Loucy (cell line): ENCODE measurements around the gene ZNF205.

Experiments used
- H2AFZ ChIP-seq: fragments of 200-600 bp; sonication (generic); 2 replicates; pipeline ENCODE4 v1.6.0; 2016; ENCODE audit warnings: antibody characterized with exemption, mild to moderate bottlenecking, low read length, moderate library complexity
- H3F3A ChIP-seq: fragments of 200-600 bp; 2 replicates; pipeline ENCODE4 v1.6.0; 2016; ENCODE audit warnings: antibody characterized with exemption, low read depth, mild to moderate bottlenecking
- H3K27me3 ChIP-seq: fragments of 200-600 bp; sonication (generic); 2 replicates; pipeline ENCODE4 v1.6.1; 2014; ENCODE audit warnings: low read length, mild to moderate bottlenecking; ENCODE audit not compliant: insufficient read depth, poor library complexity, severe bottlenecking
- H3K36me3 ChIP-seq: fragments of 200-600 bp; sonication (generic); 2 replicates; pipeline ENCODE4 v1.6.1; 2016; ENCODE audit warnings: low read length; ENCODE audit not compliant: insufficient read depth
- H3K4me1 ChIP-seq: fragments of 200-600 bp; sonication (generic); 2 replicates; pipeline ENCODE4 v1.5.1; 2014; ENCODE audit warnings: low read length, mild to moderate bottlenecking; ENCODE audit not compliant: insufficient read depth, poor library complexity, severe bottlenecking
- H3K4me2 ChIP-seq: fragments of 200-600 bp; sonication (generic); 2 replicates; pipeline ENCODE4 v1.6.0; 2014; ENCODE audit warnings: antibody characterized with exemption, low read length, low read depth, mild to moderate bottlenecking; ENCODE audit not compliant: poor library complexity, severe bottlenecking
- H3K4me3 ChIP-seq: fragments of 200-600 bp; sonication (generic); 2 replicates; pipeline ENCODE4 v1.5.1; 2014; ENCODE audit warnings: low read length, mild to moderate bottlenecking, mixed read lengths; ENCODE audit not compliant: poor library complexity, severe bottlenecking
- H3K79me2 ChIP-seq: fragments of 200-600 bp; sonication (generic); 2 replicates; pipeline ENCODE4 v1.6.1; 2014; ENCODE audit warnings: low read length; ENCODE audit not compliant: insufficient read depth
- H3K9ac ChIP-seq: fragments of 200-600 bp; sonication (generic); 2 replicates; pipeline ENCODE4 v1.6.0; 2014; ENCODE audit warnings: mild to moderate bottlenecking, low read depth, low read length, moderate library complexity; ENCODE audit not compliant: poor library complexity, severe bottlenecking
- H3K9me2 ChIP-seq: fragments of 200-600 bp; sonication (generic); replicated peaks from 2 replicates; pipeline ENCODE4 v1.6.1; 2016; ENCODE audit warnings: low read depth, low read length, mixed read lengths
- H3K9me3 ChIP-seq: fragments of 200-600 bp; sonication (generic); 2 replicates; pipeline ENCODE4 v1.6.1; 2014; ENCODE audit warnings: mild to moderate bottlenecking, antibody characterized with exemption, low read length, low read depth; ENCODE audit not compliant: insufficient read depth
- H4K20me1 ChIP-seq: fragments of 200-600 bp; sonication (generic); 2 replicates; pipeline ENCODE4 v1.6.0; 2014; ENCODE audit warnings: antibody characterized with exemption, low read length, mild to moderate bottlenecking; ENCODE audit not compliant: insufficient read depth, poor library complexity, severe bottlenecking
- EZH2phosphoT487 ChIP-seq: fragments of 200-600 bp; IDR thresholded peaks from 2 replicates; pipeline ENCODE4 v1.6.1; 2018; ENCODE audit warnings: antibody characterized with exemption, mild to moderate bottlenecking, moderate library complexity, borderline replicate concordance
- TF ChIP-seq, protein P1 (sequence below): fragments of 200-600 bp; sonication (generic); conservative IDR thresholded peaks from 2 replicates; pipeline ENCODE4 v1.5.1; 2014; ENCODE audit warnings: mild to moderate bottlenecking, antibody characterized with exemption, low read length

The ZNF205 gene

DNA sequence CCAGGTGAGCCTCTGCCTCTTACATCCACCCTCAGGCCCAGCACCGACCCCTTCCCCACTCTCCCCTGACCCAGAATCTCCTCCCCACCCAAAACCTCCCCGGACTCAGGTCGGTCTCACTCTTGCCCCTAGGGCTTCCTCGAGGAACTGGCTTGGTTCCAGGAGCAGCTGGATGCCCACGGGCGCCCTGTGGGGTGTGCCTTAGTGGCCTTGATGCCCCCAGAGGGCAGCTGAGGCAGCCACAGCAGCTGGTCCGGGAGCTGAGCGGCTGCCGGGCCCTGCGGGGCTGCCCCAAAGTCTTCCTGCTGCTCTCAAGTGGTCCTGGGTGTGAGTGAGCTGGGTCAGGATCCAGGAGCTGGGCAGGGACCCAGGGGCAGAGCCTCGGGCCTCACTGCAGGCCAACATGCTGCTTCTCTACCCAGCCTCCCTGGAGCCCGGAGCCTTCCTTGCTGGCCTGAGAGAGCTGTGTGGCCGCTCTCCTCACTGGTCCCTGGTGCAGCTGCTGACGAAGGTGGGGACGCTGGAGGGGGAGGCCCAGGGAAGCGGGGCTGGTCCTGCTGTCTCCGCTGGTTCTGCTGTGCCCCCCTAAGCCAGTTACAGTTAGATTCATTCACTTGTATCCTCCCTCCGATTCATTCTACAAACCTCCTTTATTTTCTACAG lies 32.1 kb downstream of the ZNF205 start:
- no peaks in the 10 kb centered on the region for H3K9me3 ChIP-seq
- H2AFZ ChIP-seq = no peak overlapping the region
- H3K9ac ChIP-seq = no peak overlapping the region
- TF ChIP-seq, protein P1, sequence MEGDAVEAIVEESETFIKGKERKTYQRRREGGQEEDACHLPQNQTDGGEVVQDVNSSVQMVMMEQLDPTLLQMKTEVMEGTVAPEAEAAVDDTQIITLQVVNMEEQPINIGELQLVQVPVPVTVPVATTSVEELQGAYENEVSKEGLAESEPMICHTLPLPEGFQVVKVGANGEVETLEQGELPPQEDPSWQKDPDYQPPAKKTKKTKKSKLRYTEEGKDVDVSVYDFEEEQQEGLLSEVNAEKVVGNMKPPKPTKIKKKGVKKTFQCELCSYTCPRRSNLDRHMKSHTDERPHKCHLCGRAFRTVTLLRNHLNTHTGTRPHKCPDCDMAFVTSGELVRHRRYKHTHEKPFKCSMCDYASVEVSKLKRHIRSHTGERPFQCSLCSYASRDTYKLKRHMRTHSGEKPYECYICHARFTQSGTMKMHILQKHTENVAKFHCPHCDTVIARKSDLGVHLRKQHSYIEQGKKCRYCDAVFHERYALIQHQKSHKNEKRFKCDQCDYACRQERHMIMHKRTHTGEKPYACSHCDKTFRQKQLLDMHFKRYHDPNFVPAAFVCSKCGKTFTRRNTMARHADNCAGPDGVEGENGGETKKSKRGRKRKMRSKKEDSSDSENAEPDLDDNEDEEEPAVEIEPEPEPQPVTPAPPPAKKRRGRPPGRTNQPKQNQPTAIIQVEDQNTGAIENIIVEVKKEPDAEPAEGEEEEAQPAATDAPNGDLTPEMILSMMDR = no peak
- no peak for TF ChIP-seq EZH2phosphoT487
- H3K4me3 ChIP-seq = no peak overlapping the region
- peaks cover 5% of the 10 kb centered on the region for H3K4me1 ChIP-seq
- no peak overlapping the region for H3K4me2 ChIP-seq
- no peaks in the 10 kb centered on the region for H3K27me3 ChIP-seq
- no peaks in the 10 kb centered on the region for H3F3A ChIP-seq
- no peaks in the 10 kb centered on the region for H3K79me2 ChIP-seq
- no peaks in the 10 kb centered on the region for H4K20me1 ChIP-seq
- no peaks in the 10 kb centered on the region for H3K36me3 ChIP-seq
- no peaks in the 10 kb centered on the region for H3K9me2 ChIP-seq

DNA sequence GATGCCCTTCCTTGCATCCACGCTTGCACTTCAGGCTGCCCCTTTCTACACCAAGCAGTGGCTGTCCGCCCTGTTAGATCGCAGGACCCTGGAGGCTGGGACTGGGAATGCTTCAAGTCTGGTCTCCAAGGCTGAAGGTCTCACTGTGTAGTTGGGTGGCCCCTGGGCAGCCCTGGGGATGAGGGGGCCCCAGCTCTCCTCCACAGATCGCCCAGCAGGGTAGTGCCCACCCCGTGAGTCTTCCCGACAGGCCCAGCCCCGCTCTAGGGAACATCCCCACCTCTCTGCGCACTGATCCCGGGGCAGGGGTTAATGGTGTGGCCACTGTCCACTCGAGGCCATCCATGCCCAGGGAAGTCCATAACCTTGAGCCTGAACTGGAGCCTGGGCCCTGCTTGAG lies 32.8 kb downstream of the ZNF205 start:
- Histone ChIP-seq H3K27me3 (no peaks in the 10 kb centered on the region), H3K36me3 (no peaks in the 10 kb centered on the region), H4K20me1 (no peaks in the 10 kb centered on the region), H3K4me3 (no peak overlapping the region), H3F3A (0 out of 2 replicates have a peak, but pooled peaks cover 3% of the 10 kb centered on the region), H3K4me2 (no peak overlapping the region), H2AFZ (no peak overlapping the region), H3K4me1 (peaks cover 6% of the 10 kb centered on the region), H3K9ac (no peak overlapping the region), H3K9me2 (no peaks in the 10 kb centered on the region), H3K79me2 (no peaks in the 10 kb centered on the region), H3K9me3 (no peaks in the 10 kb centered on the region)
- TF ChIP-seq, protein P1 = no peak
- TF ChIP-seq EZH2phosphoT487 = no peak

DNA sequence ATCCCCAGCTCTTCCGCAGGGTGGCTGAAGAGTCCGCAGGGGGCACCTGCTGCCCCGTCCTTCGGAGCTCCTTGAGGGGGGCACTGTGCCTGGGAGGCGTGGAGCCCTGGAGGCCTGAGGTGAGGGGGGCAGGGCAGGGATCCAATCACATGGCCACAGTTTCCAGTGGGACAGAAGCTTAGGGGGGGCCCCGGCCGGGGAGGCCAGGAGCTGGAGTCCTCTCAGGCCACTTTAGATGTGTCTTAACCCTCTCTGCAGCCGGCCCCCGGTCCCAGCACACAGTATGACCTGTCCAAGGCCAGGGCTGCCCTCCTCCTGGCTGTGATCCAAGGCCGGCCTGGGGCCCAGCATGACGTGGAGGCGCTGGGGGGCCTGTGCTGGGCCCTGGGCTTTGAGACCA lies 33.3 kb downstream of the ZNF205 start:
- H3K79me2 ChIP-seq = no peaks in the 10 kb centered on the region
- H3K9me2 ChIP-seq = no peaks in the 10 kb centered on the region
- no peaks in the 10 kb centered on the region for H3K36me3 ChIP-seq
- H3F3A ChIP-seq = peaks cover 4% of the 10 kb centered on the region; the same call in 1 of the 2 replicates
- H2AFZ ChIP-seq = no peak overlapping the region
- no peaks in the 10 kb centered on the region for H3K9me3 ChIP-seq
- H3K4me1 ChIP-seq = peaks cover 6% of the 10 kb centered on the region
- no peaks in the 10 kb centered on the region for H3K27me3 ChIP-seq
- no peaks in the 10 kb centered on the region for H4K20me1 ChIP-seq
- H3K4me3 ChIP-seq = no peak overlapping the region
- H3K4me2 ChIP-seq = no peak overlapping the region
- no peak overlapping the region for H3K9ac ChIP-seq
- TF ChIP-seq, protein P1 = no peak
- TF ChIP-seq EZH2phosphoT487 = no peak
